Measurements from ENCODE around the gene SSC4D.
A peak's percentile ranks its signal among the peaks of the same experiment; 100 is the strongest.

SSC4D gene

DNA sequence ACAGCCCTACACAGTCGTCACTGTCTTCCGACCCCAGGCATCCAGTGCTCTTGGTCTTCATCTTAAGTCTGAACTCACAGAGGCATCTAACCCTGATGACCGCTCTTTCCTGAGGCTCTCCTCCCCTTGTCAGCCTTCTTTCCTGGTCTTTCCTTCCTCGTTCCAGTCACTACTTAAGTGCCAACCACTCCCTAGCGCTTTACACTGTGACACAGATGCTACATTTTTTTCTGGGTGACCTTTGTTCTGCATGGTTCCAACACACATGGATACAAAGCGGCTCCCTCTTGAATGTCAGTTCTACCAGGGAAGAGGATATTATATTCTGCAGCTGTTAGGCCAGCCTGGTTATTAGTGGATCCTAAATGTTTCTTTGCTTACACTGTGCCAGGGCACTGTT, 63.4 kb downstream of the SSC4D start:
- H3K27me3 ChIP-seq (ENCODE audit: control insufficient read depth in 2 of 2, insufficient read depth in 2 of 2, low read length in 2 of 2), result no peaks in the 10 kb centered on the region
- peaks cover 8 to 19% of the 10 kb centered on the region in 2 donors for H3K4me1 ChIP-seq (ENCODE audit: control insufficient read depth in 2 of 2, insufficient read depth in 2 of 2, low read length in 2 of 2)
- no peaks in the 10 kb centered on the region for H3K9me3 ChIP-seq (ENCODE audit: control insufficient read depth in 2 of 2, low read length in 2 of 2)
- peak overlapping the region in 1 of 2 donors; percentile 43 for H3K4me3 ChIP-seq (ENCODE audit: low read length in 2 of 2)
- H3K9ac ChIP-seq (ENCODE audit: low read depth in 1 of 2, low read length in 2 of 2), result peak overlapping the region; percentile 9 to 26
- H3K36me3 ChIP-seq (ENCODE audit: control insufficient read depth in 2 of 2, insufficient read depth in 2 of 2, low read length in 2 of 2), result peaks cover 28 to 54% of the 10 kb centered on the region in 2 donors
- peak overlapping the region; percentile 77 to 84 for H3K27ac ChIP-seq (ENCODE audit: low read depth in 2 of 2, low read length in 2 of 2)

DNA sequence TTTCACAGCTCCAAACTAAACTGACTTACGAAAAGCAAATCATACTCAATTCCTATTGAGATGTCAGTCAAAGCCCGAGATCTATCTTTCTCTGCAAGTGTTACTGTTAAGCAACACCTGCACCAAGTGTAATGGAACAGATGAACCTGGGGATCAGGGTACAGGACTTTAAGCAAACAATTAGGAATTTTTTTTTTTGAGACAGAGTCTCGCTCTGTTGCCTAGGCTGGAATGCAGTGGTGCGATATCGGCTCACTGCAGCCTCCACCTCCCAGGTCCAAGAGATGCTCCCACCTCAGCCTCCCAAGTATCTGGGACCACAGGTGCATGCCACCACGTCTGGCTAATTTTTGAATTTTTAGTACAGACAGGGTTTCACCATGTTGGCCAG, 65.6 kb downstream of the SSC4D start:
- Histone ChIP-seq H3K4me1 (ENCODE audit: control insufficient read depth in 2 of 2, insufficient read depth in 2 of 2, low read length in 2 of 2) (peaks cover 8 to 19% of the 10 kb centered on the region in 2 donors), H3K27me3 (ENCODE audit: control insufficient read depth in 2 of 2, insufficient read depth in 2 of 2, low read length in 2 of 2) (no peaks in the 10 kb centered on the region), H3K9ac (ENCODE audit: low read depth in 1 of 2, low read length in 2 of 2) (no peak overlapping the region), H3K4me3 (ENCODE audit: low read length in 2 of 2) (no peak overlapping the region), H3K9me3 (ENCODE audit: control insufficient read depth in 2 of 2, low read length in 2 of 2) (no peaks in the 10 kb centered on the region), H3K27ac (ENCODE audit: low read depth in 2 of 2, low read length in 2 of 2) (no peak overlapping the region), H3K36me3 (ENCODE audit: control insufficient read depth in 2 of 2, insufficient read depth in 2 of 2, low read length in 2 of 2) (peaks cover 25 to 40% of the 10 kb centered on the region in 2 donors)

DNA sequence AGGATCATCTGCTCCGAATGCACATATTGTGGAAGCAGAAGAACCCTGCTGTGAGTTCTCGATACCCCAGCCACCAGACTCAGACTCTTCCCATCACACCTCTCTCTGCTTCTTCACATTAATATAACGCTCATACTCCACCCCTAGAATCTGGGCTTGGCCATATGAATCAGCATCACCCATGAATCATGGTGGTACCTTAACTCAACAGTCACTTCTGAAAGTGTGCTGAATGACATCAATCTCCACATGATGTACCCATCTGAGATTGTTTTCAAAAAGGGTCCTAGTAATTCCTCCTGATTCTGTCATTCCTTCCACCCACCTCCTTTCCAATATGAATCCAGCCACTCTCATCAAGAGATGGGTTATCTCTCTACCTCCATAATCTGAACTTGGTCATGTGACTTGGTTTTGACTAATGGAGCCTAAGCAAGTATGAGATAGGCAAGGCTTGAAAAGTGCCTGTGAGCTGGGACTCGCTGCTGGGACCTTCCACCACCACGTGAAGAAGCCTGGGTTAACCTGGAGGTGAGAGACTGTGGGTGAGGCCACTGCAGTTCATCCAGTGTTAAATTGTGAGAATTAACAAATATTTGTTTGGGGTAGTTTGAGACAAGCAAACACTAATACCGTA, 66.1 kb downstream of the SSC4D start:
- Histone ChIP-seq H3K27me3 (ENCODE audit: control insufficient read depth in 2 of 2, insufficient read depth in 2 of 2, low read length in 2 of 2) (no peaks in the 10 kb centered on the region), H3K27ac (ENCODE audit: low read depth in 2 of 2, low read length in 2 of 2) (no peak overlapping the region), H3K9me3 (ENCODE audit: control insufficient read depth in 2 of 2, low read length in 2 of 2) (no peaks in the 10 kb centered on the region), H3K9ac (ENCODE audit: low read depth in 1 of 2, low read length in 2 of 2) (no peak overlapping the region), H3K4me1 (ENCODE audit: control insufficient read depth in 2 of 2, insufficient read depth in 2 of 2, low read length in 2 of 2) (peaks cover 8 to 19% of the 10 kb centered on the region in 2 donors), H3K4me3 (ENCODE audit: low read length in 2 of 2) (no peak overlapping the region), H3K36me3 (ENCODE audit: control insufficient read depth in 2 of 2, insufficient read depth in 2 of 2, low read length in 2 of 2) (peaks cover 25 to 40% of the 10 kb centered on the region in 2 donors)

DNA sequence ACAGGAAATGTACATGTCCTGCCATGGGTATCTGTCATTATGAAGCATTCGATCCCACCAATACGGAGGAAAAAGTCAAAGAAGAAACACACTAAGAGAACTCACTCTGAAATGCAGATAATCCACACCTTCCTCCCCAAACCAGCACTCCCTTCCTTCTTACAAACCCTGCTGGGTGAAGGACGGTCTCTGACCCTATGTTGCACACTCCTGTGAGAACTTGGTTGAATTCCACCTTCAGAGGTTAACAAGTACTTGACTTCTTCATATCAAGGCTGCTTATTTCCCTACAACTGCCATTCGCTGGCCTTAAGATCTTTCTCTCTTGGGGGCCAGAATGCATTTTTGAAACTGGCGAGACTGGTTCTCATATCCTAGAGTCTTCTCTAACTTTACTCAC, 67.3 kb downstream of the SSC4D start:
- Histone ChIP-seq H3K9ac (ENCODE audit: low read depth in 1 of 2, low read length in 2 of 2) (no peak overlapping the region), H3K4me3 (ENCODE audit: low read length in 2 of 2) (no peak overlapping the region), H3K4me1 (ENCODE audit: control insufficient read depth in 2 of 2, insufficient read depth in 2 of 2, low read length in 2 of 2) (peaks cover 8 to 19% of the 10 kb centered on the region in 2 donors), H3K27me3 (ENCODE audit: control insufficient read depth in 2 of 2, insufficient read depth in 2 of 2, low read length in 2 of 2) (no peaks in the 10 kb centered on the region), H3K27ac (ENCODE audit: low read depth in 2 of 2, low read length in 2 of 2) (no peak overlapping the region), H3K9me3 (ENCODE audit: control insufficient read depth in 2 of 2, low read length in 2 of 2) (no peaks in the 10 kb centered on the region), H3K36me3 (ENCODE audit: control insufficient read depth in 2 of 2, insufficient read depth in 2 of 2, low read length in 2 of 2) (peaks cover 23 to 35% of the 10 kb centered on the region in 2 donors)

DNA sequence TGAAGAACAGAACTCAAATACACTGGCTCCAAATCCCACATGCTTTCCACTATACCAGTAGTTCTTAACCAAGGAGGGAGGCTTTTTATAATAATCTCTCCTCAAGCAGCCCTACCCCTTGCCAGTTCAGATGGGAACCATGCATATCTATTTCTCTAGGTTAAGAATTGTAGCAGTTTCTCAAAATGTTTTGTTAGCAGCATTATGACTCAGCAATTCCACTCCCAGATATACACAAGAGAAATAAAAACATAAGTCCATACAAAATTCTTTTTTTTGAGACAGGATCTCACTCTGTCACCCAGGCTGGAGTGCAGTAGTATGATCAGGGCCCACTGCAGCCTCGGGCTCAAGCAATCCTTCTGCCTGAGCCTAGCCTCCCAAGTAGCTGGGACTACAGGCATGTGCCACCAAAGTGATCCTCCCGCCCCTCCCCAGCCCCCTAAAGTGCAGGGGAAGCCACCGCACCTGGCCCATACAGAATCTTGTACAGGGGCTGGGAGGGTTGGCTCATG, 68.8 kb downstream of the SSC4D start:
- Histone ChIP-seq H3K27me3 (ENCODE audit: control insufficient read depth in 2 of 2, insufficient read depth in 2 of 2, low read length in 2 of 2) (no peaks in the 10 kb centered on the region), H3K9ac (ENCODE audit: low read depth in 1 of 2, low read length in 2 of 2) (no peak overlapping the region), H3K4me3 (ENCODE audit: low read length in 2 of 2) (no peak overlapping the region), H3K27ac (ENCODE audit: low read depth in 2 of 2, low read length in 2 of 2) (no peak overlapping the region), H3K36me3 (ENCODE audit: control insufficient read depth in 2 of 2, insufficient read depth in 2 of 2, low read length in 2 of 2) (peaks cover 16 to 22% of the 10 kb centered on the region in 2 donors), H3K4me1 (ENCODE audit: control insufficient read depth in 2 of 2, insufficient read depth in 2 of 2, low read length in 2 of 2) (peaks cover 0 to 4% of the 10 kb centered on the region in 2 donors), H3K9me3 (ENCODE audit: control insufficient read depth in 2 of 2, low read length in 2 of 2) (no peaks in the 10 kb centered on the region)

Measured in mucosa of rectum (tissue), 2 donors.